Activated CD4-positive, CD25-positive, alpha-beta regulatory T cell treated with anti-CD3 and anti-CD28 coated beads, Interleukin-2, amount 50 U/mL, for 72 hours (primary cell): Measurements from ENCODE around the gene MNAT1.
"Not testable (repeated sequence)": the region's sequence is repeated elsewhere in the genome, so short reads cannot be mapped to it uniquely, and the experiment has no call there.

ENCODE experiments used
- DNase-seq: peaks from one replicate; pipeline ENCODE4 v3.0.0; 2021

The MNAT1 gene

DNA sequence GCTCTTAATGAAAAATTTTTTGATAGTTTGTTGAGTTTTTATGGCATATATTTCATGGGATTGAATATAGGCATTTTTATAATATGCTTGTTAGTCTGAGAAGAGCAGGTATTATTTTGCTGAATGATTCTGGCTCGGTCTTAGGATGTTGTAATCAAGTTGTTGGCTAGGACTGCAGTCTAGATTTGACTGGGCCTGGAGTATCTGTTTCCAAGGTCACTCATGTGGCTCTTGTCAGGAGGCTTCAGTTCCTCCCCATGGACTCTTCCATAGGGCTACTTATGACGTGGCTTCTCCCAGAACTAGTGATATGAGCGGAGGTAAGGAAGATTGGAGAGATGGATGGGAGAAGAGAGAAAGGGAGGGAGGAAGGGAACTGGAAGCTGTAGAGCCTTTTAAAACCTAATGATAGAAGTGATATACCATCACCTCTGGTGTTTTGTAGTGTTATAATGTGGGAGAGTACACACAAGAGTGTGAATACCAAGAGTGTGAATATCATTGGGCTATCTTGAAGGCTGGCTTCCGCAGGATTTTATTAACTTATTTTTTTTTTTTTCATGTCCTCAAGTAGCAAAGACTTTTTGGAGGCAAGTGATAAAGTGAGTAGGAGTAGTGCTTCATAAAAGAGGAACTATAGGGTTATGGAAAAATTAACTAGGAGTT lies 4.4 kb downstream of the MNAT1 start:
- DNase-seq, result no peak

DNA sequence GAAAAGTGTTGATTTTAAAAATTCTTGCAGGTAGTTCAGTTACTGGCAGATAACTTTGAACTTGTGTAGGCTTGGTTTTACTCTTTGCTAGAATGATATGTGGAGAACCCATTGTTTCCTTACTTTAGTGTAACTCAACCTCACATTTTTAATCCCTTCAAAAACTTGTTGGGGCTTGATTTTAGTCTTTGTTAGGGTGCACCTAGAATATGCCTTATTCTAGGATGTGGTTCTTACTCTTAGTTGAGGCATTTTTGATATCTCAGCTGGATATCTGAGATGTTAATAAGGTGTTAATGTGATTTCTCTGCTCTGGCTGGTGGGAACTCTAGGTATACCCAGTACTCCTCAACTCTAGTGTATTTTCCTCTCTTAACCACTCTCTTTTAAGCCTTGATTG lies 10.0 kb downstream of the MNAT1 start:
- no peak for DNase-seq

DNA sequence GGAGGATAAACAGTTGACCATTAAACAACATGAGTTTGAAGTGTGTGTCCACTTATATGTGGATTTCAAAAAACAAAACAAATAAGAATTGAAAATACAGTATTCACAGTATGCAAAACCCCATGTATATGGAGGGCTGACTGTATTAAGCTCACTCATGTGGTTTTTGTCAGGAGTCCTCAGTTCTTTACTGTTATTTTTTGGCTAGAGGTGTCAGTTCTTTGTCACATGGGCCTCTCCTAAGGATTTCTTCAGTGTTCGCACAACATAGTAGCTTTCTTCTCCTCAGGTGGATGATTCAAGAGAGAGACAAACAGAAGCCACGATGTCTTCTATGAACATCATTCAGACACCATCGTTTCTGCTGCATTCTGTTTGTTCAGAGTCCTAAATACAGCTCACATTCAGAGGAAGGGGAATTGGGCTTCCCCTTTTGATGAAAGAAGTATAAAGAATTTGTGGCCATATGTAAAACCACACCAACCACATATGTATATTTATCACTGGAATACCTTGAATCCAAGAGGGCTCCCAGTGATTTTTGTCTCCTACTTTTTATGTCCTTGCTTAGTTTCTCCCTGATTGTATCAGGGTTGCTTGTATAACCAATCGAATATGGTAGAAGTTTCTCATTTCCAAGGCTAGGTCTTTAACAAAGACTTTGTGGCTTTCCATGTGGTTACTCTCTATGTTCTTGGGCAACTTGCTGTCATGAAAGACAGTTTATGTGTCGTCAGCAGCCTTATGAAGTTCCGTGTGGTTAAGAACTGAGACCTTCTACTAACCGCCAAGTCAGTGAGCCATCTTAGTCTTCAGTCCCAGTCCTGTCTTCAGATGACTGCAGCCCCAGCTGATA lies 18.9 kb downstream of the MNAT1 start:
- DNase-seq, result no peak

DNA sequence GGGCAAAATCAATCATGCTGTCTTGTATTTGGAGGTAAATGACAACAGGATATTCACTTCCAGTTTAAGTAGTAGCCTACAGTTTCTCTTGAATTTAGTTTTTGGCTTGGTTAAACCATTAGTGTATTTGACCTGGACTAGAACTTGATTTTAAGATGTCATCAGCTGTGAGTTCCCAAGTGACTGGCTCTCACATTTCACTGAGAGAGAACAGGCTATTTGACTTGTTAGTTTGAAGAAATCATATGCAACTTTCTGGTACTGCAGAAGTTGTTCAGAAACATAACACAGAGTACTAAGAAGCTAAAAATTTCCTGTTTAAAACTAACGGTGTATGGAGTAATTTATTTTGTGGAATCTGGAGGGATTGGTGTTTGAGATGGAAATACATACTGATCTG lies 22.3 kb downstream of the MNAT1 start:
- no peak for DNase-seq

DNA sequence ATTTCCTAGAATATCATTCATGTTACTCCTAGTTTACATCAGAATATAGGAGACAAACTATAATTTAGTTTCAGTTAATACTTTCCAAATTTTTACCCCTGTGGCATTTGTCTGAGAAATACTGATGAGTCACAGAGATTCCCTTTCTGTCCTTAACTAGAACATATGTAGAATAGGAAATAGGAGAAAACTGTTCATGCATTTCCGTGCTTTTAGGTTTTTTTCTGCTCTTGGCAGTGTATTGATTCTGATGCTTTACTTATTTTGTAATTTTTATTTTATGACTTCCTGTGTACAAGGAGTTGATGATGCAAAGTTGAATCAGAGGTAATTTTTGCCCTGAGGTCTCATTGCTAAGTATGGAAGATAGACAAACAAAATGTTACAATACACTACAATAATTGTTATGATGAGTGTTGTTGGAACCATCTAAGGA lies 23.0 kb downstream of the MNAT1 start:
- no peak for DNase-seq

DNA sequence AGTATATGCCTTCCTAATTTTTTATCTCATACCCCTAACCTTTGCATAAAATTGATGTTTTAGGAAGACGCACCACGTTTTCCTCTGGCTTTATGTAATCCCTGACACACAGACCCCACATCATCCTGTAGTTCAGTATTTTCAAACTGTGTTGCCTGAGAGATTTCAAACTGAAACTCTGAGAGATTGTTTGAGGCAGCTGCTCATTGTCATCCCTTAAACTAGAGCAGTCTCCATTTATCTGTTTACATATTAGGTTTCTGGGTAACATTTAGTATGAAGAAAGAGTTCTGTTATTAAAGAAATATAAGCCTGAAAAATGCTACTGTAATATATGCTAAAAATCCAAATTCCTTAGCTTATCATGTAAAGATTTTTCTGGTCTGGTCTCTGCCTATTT lies 24.3 kb downstream of the MNAT1 start:
- DNase-seq, result no peak

DNA sequence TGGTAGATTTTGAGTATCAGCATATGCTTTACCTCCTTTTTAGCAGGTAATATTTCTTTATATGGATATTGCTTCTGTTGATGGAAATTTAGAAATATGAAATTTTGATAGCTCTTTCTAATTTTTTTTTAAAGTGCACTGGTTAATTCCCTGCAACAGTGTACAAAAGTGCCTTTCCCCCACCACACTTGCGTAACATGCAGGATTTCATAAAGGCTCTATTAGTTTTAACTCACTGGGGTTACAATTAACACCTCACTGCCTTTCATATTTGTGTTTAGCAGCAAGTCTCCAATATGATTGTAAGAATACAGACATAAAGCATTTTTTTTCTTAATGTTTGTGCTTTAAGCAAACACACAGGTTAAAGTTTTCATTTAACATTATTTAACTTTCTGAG lies 25.6 kb downstream of the MNAT1 start:
- no peak for DNase-seq

DNA sequence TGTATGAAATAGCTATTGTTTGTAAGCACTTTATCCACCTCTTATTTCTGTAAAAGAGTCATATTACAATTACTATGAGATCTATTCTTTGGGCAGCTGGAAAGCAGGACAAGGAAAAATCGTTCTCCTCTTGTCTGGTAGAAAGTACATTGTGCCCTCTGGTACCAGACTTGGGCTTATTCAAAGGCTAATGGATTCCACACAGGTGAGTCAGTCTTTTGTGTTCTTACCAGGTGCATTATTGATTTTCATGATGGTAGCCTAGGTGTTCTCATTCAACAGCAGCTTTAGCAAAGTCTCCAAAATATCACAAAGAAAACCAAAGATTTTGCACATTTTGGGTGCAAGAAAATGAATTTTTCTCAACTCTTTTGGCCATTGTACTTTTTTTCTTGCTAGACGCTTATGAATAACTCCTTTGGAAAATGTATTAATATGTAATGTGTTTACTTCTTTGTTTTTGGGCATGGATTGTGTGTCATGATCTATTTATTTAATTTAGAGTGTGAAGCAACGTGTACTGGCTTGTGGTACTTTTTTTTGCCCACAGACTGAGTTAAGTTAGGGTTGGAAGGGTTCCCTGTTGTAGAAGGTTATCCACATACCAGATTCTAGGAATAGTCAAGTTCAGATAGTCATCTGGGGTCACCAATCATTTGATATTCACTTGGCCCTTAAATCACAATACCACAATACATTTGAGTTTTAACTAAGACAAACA lies 26.2 kb downstream of the MNAT1 start:
- no peak for DNase-seq

DNA sequence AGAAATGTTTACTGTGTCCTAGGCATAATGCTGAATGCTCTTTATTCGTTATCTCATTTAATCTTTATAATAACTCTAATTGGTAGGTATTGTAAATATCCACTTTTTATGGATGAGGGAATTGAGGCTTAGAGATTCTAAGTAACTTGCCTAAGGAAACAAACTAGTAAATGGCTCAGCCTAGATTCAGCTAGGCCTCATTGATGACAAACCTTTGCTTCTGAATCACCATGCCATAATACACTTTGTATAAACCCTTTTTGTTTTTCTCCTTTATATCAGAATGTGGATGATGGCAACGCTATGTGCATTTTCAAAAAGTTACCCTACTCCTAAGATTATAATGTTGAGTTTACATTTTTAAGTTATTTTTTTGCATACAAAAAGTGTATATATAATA lies 34.0 kb downstream of the MNAT1 start:
- no peak for DNase-seq

DNA sequence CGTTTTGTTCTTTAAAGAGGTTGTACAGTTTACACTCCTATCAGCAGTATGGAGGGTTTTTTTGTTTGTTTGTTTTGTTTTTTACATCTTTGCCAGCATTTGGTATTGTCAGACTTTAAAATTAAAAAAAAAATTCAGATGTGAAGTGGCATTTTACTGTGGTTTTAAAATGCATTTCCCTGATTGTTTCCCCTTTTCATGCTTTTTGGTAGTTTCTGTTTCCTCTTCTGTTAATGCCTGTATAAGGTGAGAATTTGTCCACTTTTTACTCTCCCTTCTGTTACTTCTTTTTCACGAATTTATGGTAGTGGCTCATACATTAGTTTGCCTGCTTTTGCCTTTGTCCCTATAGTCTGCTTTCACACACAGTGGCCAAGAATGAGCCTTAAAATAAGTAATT lies 36.6 kb downstream of the MNAT1 start:
- DNase-seq, result no peak

DNA sequence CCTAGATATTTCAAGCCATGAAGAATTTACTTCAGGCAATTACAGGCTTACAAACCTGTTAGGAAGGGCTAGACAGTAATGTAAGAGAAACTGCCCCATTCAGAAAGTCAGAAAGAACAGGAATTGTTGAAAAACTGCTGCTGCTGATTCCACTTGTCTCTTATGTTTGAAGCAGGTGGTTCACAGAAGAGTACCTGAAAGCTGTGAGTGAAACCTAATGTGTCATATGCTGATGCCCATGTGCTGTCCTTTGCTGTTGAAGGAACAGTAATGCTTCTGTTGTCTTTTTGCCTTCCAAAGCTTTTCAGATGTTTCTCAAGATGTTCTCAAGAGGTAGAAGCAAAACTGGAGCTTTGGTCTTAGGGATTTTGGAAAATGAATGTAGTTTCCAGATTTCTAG lies 39.0 kb downstream of the MNAT1 start:
- no peak for DNase-seq

DNA sequence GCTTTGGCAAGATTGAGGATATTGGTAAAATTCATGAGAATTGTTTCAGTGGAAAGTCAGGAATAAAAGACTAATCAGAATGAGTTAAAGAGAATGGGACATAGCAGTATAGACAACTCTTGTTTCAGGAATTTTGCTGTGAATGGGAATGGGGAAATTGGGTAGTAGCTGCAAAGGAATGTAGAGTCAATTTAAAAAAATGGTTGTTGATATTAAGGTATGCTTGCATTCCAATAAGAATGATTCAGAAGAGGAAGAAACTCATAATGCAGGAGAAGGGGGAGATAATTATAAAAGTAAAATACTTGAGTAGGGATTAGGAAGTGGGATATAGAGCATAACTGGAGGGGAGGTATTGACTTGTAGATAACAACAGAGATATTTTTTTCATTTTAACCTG lies 40.7 kb downstream of the MNAT1 start:
- DNase-seq, result no peak

DNA sequence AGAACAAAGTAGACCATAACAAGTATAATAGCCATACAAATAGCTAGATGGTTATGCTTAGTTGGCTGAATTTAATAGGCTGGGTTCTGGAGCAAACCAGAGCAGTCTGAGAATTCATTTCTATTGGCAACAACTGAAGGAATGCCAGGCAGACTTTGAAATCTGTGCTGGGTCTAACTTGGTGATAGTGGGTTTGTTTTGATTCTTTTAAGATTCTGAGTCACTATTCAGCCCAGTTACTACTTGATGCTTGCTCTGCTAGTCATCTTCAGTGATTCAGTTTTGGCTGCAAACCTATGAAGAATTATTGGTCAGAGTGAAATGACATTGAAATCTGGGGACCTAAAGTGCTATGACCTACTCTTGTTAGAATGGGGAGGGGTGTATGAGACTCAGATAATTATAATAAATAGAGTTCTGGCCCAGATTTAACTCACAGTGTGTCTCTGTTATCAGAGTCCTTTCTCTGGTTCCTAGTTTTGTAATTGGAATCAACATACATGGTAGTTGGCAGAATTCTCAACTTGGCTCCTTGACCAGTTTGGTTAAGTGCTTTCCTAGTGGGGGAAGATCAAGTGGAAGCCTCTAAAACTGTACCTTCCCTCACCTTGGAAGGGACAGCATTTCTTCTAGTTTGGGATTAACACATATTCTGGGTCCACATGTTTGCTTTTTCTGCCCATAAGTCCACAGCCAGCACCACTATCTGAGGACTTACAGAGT lies 43.5 kb downstream of the MNAT1 start:
- no peak for DNase-seq

DNA sequence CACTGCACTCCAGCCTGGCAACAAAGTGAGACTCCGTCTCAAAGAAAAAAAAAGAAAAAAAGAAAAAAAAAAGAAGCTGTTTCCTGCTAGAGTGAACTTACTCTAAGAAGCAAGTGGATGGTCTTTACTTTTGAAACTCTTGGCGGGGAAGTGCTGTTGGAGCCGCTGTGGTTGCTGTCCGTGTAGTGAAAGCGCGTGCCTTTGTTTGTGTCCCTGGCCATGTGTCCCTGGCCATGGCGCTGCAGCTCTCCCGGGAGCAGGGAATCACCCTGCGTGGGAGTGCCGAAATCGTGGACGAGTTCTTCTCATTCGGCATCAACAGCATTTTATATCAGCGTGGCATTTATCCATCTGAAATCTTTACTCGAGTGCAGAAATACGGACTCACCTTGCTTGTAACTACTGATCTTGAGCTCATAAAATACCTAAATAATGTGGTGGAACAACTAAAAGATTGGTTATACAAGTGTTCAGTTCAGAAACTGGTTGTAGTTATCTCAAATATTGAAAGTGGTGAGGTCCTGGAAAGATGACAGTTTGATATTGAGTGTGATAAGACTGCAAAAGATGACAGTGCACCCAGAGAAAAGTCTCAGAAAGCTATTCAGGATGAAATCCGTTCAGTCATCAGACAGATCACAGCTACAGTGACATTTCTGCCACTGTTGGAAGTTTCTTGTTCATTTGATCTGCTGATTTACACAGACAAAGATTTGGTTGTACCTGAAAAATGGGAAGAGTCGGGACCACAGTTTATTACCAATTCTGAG lies 45.4 kb downstream of the MNAT1 start:
- not testable (repeated sequence) for DNase-seq

DNA sequence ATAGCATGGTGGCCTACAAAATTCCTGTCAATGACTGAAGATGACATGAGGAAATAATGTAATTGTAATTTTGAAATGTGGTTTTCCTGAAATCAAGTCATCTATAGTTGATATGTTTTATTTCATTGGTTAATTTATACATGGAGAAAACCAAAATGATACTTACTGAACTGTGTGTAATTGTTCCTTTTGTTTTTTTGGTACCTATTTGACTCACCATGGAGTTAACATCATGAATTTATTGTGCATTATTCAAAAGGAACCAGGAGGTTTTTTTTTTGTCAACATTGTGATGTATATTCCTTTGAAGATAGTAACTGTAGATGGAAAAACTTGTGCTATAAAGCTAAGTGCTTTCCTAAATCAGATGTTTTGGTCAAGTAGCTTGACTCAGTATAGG lies 46.0 kb downstream of the MNAT1 start:
- DNase-seq, result not testable (repeated sequence)

DNA sequence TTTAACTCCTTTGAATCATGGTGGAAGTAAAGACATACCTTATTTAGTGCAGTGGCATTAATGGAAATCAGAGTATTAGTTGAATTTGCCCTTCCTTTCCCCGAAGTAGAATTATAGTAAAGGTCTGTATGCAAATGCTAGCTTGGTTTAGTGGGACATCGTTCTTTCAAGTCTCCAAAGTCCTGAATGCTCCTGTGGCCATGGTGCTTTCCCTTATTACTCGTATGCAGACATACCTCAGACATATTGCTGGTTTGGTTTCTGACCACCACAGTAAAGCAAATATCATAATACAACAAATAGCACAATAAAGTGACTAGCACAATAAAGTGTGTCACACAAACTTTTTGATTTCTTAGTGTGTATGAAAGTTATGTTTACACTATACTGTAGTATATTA lies 52.3 kb downstream of the MNAT1 start:
- no peak for DNase-seq

DNA sequence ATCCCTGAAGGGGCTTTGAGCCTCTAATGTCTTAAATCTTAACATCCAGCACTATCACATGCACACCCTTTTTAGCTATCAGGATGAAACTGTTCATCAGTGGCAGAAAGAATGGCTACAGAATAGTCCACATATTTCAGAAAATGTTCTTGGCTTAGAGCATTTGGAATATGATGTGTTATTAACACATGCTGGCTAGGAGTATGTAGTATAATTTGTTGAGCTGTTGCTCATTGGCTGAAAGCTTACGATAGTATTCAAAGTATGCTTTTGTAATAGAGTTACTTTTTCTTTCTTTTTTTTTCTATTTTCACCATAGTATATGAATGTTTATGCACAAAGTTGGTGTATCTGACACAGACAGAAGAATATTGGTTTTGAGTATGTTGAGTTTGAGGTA lies 55.1 kb downstream of the MNAT1 start:
- DNase-seq, result no peak

DNA sequence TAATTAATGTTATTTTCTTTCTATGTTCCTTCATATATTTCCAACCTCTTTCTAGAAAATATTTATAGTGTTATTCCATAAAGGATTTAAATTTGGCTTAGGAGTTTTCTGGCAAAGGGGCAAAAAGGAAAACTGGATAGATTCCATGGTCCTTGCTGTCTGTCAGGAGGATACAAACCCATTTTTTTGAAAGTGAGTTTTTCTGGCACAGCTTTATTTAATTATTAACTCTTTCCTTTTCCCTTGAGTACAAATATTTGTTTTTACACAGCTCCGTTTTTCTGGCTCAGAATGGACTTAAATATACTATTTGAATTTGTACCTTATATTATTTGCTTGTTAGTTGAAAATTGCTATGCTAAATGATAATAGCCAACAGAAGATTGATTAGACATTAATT lies 56.3 kb downstream of the MNAT1 start:
- no peak for DNase-seq

DNA sequence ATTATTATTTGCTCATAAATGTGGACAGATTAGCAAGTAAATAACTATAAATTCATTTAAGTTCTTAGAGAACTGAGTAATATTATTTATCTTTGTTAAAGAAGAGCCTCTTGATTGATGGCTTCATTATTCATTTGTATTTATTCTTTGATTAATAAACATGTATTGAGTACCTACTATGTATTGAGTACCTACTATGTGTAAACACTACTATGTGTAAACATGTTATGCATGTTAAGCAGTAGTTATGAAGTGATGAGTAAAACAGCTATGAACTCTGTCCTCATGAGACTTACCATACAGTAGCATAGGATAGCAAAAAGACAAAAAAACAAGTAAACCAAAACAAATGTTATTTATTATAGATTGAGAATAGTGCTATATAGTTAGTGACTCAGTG lies 61.9 kb downstream of the MNAT1 start:
- no peak for DNase-seq

DNA sequence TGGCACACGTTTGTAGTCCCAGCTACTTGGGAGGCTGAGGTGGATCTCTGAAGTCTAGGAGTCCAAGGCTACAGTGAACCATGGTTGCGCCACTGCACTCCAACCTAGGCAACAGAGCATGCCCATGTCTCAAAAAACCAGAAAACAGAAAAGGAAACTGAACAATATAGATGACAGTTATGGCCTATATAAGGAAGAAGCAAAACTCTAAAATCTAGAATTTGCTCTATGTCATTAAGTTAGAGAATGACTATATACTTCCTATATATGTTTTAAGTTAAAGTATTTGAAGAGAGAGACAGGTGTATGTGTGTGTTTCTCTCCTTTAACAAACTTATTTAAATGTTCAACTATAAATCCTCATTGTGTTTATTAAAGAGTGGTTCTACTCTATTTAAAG lies 65.8 kb downstream of the MNAT1 start:
- DNase-seq, result no peak

DNA sequence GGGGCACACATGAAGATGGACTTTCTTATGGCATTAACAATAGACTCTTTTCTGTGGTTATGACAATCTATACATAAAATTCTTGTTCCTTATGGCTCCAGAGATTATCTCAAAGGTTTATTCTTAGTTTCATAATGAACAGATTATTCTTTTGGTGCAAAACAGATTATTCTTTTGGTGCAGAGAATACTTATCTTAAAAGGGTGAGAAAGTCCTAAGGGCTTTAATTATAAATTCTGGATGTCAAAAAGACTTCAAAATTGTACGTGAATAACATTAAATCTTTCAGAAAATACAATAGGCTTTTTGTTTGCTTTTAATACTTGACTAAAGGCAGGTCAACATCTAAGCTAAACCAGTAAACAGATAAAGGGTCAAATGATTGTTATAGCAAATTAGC lies 69.3 kb downstream of the MNAT1 start:
- no peak for DNase-seq

DNA sequence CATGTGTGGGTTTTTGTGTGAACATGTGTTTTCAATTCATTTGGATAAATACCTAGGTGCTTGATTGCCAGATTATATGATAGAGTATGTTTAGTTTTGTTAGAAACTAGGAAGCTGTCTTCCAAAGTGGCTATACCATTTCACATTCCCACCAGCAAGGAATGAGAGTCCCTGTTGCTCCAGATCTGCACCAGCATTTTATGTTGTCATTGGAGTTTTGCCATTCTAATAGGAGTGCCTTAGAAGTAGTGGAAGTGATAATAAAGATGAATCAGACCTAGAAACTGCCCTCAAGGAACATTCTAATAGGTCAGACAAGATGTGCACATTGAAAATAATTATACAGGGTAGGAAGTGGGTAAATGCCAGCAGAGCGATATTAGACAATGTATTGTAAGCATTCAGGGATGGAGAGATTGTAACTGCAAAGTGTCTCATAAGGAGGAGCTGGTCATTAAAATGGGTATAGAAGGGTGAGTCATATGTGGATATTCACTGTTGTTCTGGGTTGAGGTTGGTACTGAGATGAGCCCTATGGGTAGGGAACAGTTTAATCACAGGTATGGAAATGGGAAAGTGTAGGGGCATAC lies 71.4 kb downstream of the MNAT1 start:
- no peak for DNase-seq
